MM.1S (cell line): Measurements from ENCODE around the gene TOGARAM1.

Source experiments
- DNase-seq: peaks from one replicate; pipeline ENCODE4 v3.0.0-alpha.2; 2015
- H2AFZ ChIP-seq: fragments of 300-600 bp; sonication (generic); 2 replicates; pipeline ENCODE4 v1.6.0; 2016; ENCODE audit warnings: antibody characterized with exemption, low read length
- H3F3A ChIP-seq: fragments of 300-600 bp; sonication (generic); 2 replicates; pipeline ENCODE4 v1.6.1; 2016; ENCODE audit warnings: mild to moderate bottlenecking, antibody characterized with exemption, low read length, moderate library complexity, mixed read lengths; ENCODE audit not compliant: insufficient read depth
- H3K27ac ChIP-seq: fragments of 300-600 bp; sonication (generic); 2 replicates; pipeline ENCODE4 v1.5.1; 2016; ENCODE audit warnings: mild to moderate bottlenecking, low read length
- H3K27me3 ChIP-seq: fragments of 300-600 bp; sonication (generic); replicated peaks from 2 replicates; pipeline ENCODE4 v1.6.0; 2016; ENCODE audit warnings: low read length; ENCODE audit not compliant: insufficient read depth
- H3K36me3 ChIP-seq: fragments of 300-600 bp; sonication (generic); replicated peaks from 2 replicates; pipeline ENCODE4 v1.6.1; 2016; ENCODE audit warnings: mild to moderate bottlenecking, low read length, mixed read lengths; ENCODE audit not compliant: insufficient read depth
- H3K4me1 ChIP-seq: fragments of 300-600 bp; sonication (generic); 2 replicates; pipeline ENCODE4 v1.6.1; 2016; ENCODE audit warnings: low read length, mixed read lengths
- H3K4me2 ChIP-seq: fragments of 300-600 bp; sonication (generic); 2 replicates; pipeline ENCODE4 v1.6.0; 2016; ENCODE audit warnings: low read depth, low read length
- H3K4me3 ChIP-seq: fragments of 300-600 bp; sonication (generic); 2 replicates; pipeline ENCODE4 v1.5.1; 2016; ENCODE audit warnings: low read length, mixed read lengths
- H3K79me2 ChIP-seq: fragments of 300-600 bp; sonication (generic); 2 replicates; pipeline ENCODE4 v1.6.1; 2016; ENCODE audit warnings: mixed run types, low read length, mixed read lengths
- H3K9ac ChIP-seq: fragments of 300-600 bp; sonication (generic); 2 replicates; pipeline ENCODE4 v1.6.1; 2016; ENCODE audit warnings: low read length, mixed read lengths
- H3K9me2 ChIP-seq: fragments of 300-600 bp; sonication (generic); replicated peaks from 2 replicates; pipeline ENCODE4 v1.6.1; 2016; ENCODE audit warnings: mild to moderate bottlenecking, low read length, mixed read lengths; ENCODE audit not compliant: insufficient read depth
- H3K9me3 ChIP-seq: fragments of 300-600 bp; sonication (generic); replicated peaks from 2 replicates; pipeline ENCODE4 v1.6.1; 2016; ENCODE audit warnings: mild to moderate bottlenecking, low read length, mixed read lengths; ENCODE audit not compliant: insufficient read depth
- H4K20me1 ChIP-seq: fragments of 300-600 bp; sonication (generic); 2 replicates; pipeline ENCODE4 v1.6.1; 2016; ENCODE audit warnings: mild to moderate bottlenecking, low read length, moderate library complexity, mixed read lengths; ENCODE audit not compliant: insufficient read depth
- CTCF ChIP-seq: fragments of 300-600 bp; sonication (generic); IDR thresholded peaks from 2 replicates; pipeline ENCODE4 v1.5.1; 2016; ENCODE audit warnings: antibody characterized with exemption, low read length, mixed read lengths
- EZH2 ChIP-seq: fragments of 300-600 bp; sonication (generic); optimal IDR thresholded peaks from 2 replicates; pipeline ENCODE3; 2017; ENCODE audit warnings: low read depth, mild to moderate bottlenecking, antibody characterized with exemption, low read length, mixed read lengths
- EZH2phosphoT487 ChIP-seq: fragments of 300-600 bp; sonication (generic); IDR thresholded peaks from 2 replicates; pipeline ENCODE4 v1.6.1; 2018; ENCODE audit warnings: antibody characterized with exemption, low read length

Gene TOGARAM1

GRCh38 chr14:44979740-44980356 is 17.9 kb downstream of the TOGARAM1 start:
- no peak overlapping the region for H3K27ac ChIP-seq
- no peaks in the 10 kb centered on the region for H4K20me1 ChIP-seq
- TF ChIP-seq EZH2: no peak
- no peaks in the 10 kb centered on the region for H3K36me3 ChIP-seq
- DNase-seq: no peak
- no peaks in the 10 kb centered on the region for H3K9me2 ChIP-seq
- no peaks in the 10 kb centered on the region for H3K27me3 ChIP-seq
- 0 out of 2 replicates have a peak, but pooled peaks cover 3% of the 10 kb centered on the region for H3K79me2 ChIP-seq
- H3K9ac ChIP-seq: no peak overlapping the region
- H3F3A ChIP-seq: no peaks in the 10 kb centered on the region
- no peak overlapping the region for H3K4me2 ChIP-seq
- H2AFZ ChIP-seq: no peak overlapping the region
- no peak overlapping the region for H3K4me3 ChIP-seq
- no peaks in the 10 kb centered on the region for H3K4me1 ChIP-seq
- H3K9me3 ChIP-seq: no peaks in the 10 kb centered on the region

DNA sequence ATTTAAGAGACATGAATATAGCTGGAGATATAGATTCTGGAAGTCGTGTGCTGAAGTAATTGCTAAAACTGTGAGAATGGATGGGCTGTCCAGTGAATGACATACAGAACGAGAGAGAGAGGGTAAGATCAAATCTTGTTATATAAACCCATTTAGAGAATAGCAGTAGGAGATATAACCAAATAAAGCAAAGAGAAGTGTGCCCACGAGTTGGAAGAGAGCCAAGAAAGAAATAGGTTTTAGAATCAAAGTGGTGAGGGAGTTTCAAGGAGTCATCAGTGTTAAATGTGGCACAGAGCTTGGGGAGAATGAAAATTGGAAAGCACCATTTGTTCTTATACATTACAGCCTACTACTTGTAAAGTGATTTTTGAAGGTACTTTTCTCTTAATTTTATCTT is 19.2 kb downstream of the TOGARAM1 start:
- H4K20me1 ChIP-seq: no peaks in the 10 kb centered on the region
- H3K9ac ChIP-seq: no peak overlapping the region
- no peak overlapping the region for H3K27ac ChIP-seq
- no peak overlapping the region for H3K4me3 ChIP-seq
- no peaks in the 10 kb centered on the region for H3K9me2 ChIP-seq
- no peaks in the 10 kb centered on the region for H3K36me3 ChIP-seq
- H3K4me1 ChIP-seq: no peaks in the 10 kb centered on the region
- no peaks in the 10 kb centered on the region for H3F3A ChIP-seq
- no peak for DNase-seq
- H2AFZ ChIP-seq: no peak overlapping the region
- 0 out of 2 replicates have a peak, but pooled peaks cover 5% of the 10 kb centered on the region for H3K79me2 ChIP-seq
- H3K4me2 ChIP-seq: no peak overlapping the region
- TF ChIP-seq EZH2 (no peak), CTCF (no peak), EZH2phosphoT487 (no peak)
- no peaks in the 10 kb centered on the region for H3K27me3 ChIP-seq
- no peaks in the 10 kb centered on the region for H3K9me3 ChIP-seq

DNA sequence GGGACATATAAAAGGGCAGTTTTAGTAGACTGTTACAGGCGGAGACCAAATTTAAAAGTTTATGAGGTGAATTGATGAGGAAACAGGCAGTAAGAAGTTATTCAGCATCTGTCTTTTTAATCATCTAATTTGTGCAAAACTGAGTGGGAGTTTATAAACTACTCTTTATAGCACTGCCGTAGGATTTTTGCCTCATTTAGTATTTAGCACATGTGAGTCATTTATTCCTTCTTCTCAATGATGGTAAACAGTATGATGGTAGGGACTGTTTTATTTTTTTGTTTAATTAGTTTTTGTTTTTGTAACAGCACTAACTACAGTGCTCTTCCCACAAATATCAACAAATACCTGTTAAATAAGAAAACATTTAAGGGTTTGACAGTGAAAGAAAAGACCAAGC is 20.6 kb downstream of the TOGARAM1 start:
- no peak overlapping the region for H3K27ac ChIP-seq
- H3K36me3 ChIP-seq: no peaks in the 10 kb centered on the region
- no peak overlapping the region for H3K9ac ChIP-seq
- no peak overlapping the region for H3K4me3 ChIP-seq
- H3K27me3 ChIP-seq: no peaks in the 10 kb centered on the region
- H3K9me3 ChIP-seq: no peaks in the 10 kb centered on the region
- H3F3A ChIP-seq: no peaks in the 10 kb centered on the region
- no peaks in the 10 kb centered on the region for H4K20me1 ChIP-seq
- H3K79me2 ChIP-seq: 0 out of 2 replicates have a peak, but pooled peaks cover 3% of the 10 kb centered on the region
- TF ChIP-seq EZH2phosphoT487 (no peak), EZH2 (no peak), CTCF (no peak)
- no peaks in the 10 kb centered on the region for H3K4me1 ChIP-seq
- no peak overlapping the region for H2AFZ ChIP-seq
- no peaks in the 10 kb centered on the region for H3K9me2 ChIP-seq
- no peak overlapping the region for H3K4me2 ChIP-seq
- no peak for DNase-seq

- no peaks in the 10 kb centered on the region for H3K9me2 ChIP-seq
- 0 out of 2 replicates have a peak, but pooled peaks cover 3% of the 10 kb centered on the region for H3K79me2 ChIP-seq
- H3K4me2 ChIP-seq: no peak overlapping the region
- no peak overlapping the region for H3K4me3 ChIP-seq
- H3F3A ChIP-seq: no peaks in the 10 kb centered on the region
- no peak overlapping the region for H2AFZ ChIP-seq
- no peak overlapping the region for H3K9ac ChIP-seq
- no peaks in the 10 kb centered on the region for H3K4me1 ChIP-seq
- no peak for DNase-seq
- H3K27ac ChIP-seq: no peak overlapping the region
- no peaks in the 10 kb centered on the region for H3K9me3 ChIP-seq
- no peaks in the 10 kb centered on the region for H3K36me3 ChIP-seq
- H4K20me1 ChIP-seq: no peaks in the 10 kb centered on the region
- H3K27me3 ChIP-seq: no peaks in the 10 kb centered on the region
- TF ChIP-seq CTCF (no peak), EZH2 (no peak), EZH2phosphoT487 (no peak)
Observed at GRCh38 chr14:44988694-44989093, 26.7 kb downstream of the TOGARAM1 start.
